Ishikawa (cell line): Measurements from ENCODE around the gene GABRB1.

Experiments used
- CEBPB ChIP-seq: IDR thresholded peaks from 2 replicates; pipeline ENCODE4 v1.6.1; 2012
- CREB1 ChIP-seq: IDR thresholded peaks from 2 replicates; pipeline ENCODE4 v1.6.1; 2012; ENCODE audit warnings: low read depth
- EGR1 ChIP-seq: IDR thresholded peaks from 2 replicates; pipeline ENCODE4 v1.6.1; 2012
- EP300 ChIP-seq: IDR thresholded peaks from 2 replicates; pipeline ENCODE4 v1.6.1; 2012; ENCODE audit warnings: borderline replicate concordance
- FOXM1 ChIP-seq: IDR thresholded peaks from 2 replicates; pipeline ENCODE4 v1.6.1; 2012; ENCODE audit warnings: low read depth, borderline replicate concordance
- MAX ChIP-seq: IDR thresholded peaks from 2 replicates; pipeline ENCODE4 v1.6.1; 2012
- NFIC ChIP-seq: IDR thresholded peaks from 2 replicates; pipeline ENCODE4 v1.6.1; 2012
- RAD21 ChIP-seq: IDR thresholded peaks from 2 replicates; pipeline ENCODE4 v1.6.1; 2012; ENCODE audit warnings: low read depth
- REST ChIP-seq: IDR thresholded peaks from 2 replicates; pipeline ENCODE4 v1.6.1; 2012; ENCODE audit warnings: low read depth, mild to moderate bottlenecking
- TAF1 ChIP-seq: IDR thresholded peaks from 2 replicates; pipeline ENCODE4 v1.6.1; 2012; ENCODE audit warnings: low read depth, mild to moderate bottlenecking
- TCF12 ChIP-seq: IDR thresholded peaks from 2 replicates; pipeline ENCODE4 v1.6.1; 2012; ENCODE audit warnings: low read depth
- TEAD4 ChIP-seq: IDR thresholded peaks from 2 replicates; pipeline ENCODE4 v1.6.1; 2012
- YY1 ChIP-seq: IDR thresholded peaks from 2 replicates; pipeline ENCODE4 v1.6.1; 2012; ENCODE audit warnings: low read depth
- ZBTB7A ChIP-seq: IDR thresholded peaks from 2 replicates; pipeline ENCODE4 v1.6.1; 2012; ENCODE audit warnings: low read depth
- TF ChIP-seq, protein P1 (sequence below): IDR thresholded peaks from 2 replicates; pipeline ENCODE4 v1.6.1; 2012

The GABRB1 gene

DNA sequence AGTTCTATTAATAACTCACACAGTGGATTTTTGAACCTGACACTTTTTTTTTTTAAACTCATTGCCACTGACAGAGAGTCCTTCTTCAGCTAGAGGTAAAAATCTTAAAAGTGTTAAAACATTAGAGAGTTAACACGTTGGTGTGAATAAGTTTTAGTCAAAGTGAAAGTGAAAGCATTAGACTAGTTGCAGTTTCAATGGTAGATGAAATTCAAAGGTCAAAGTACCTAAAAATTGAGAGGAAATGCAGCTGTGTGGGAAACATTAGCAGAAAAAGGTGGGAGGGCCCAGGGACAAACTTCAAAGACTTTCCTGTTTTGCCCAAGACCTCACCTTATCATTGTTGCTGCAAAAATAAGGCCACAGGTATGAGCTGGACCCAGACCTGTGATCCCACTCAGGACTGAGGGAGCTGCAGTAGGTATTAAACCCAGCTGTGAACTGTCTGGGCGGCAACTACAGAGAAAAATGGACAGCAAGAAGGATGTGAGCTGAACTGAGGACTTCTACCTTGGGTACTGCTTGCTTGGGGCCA, 20.4 kb upstream of the GABRB1 start:
- TF ChIP-seq TCF12 (no peak), TEAD4 (no peak), NFIC (no peak), EGR1 (no peak), EP300 (no peak), CEBPB (no peak), YY1 (no peak), CREB1 (no peak), ZBTB7A (no peak), REST (no peak), MAX (no peak), TAF1 (no peak), FOXM1 (no peak), RAD21 (no peak)
- TF ChIP-seq, protein P1, sequence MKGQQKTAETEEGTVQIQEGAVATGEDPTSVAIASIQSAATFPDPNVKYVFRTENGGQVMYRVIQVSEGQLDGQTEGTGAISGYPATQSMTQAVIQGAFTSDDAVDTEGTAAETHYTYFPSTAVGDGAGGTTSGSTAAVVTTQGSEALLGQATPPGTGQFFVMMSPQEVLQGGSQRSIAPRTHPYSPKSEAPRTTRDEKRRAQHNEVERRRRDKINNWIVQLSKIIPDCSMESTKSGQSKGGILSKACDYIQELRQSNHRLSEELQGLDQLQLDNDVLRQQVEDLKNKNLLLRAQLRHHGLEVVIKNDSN, result no peak

GRCh38 chr4:47012676-47013075, 18.7 kb upstream of the GABRB1 start:
- no peak for TF ChIP-seq YY1
- TF ChIP-seq, protein P1, result no peak
- TF ChIP-seq EP300, result no peak
- no peak for TF ChIP-seq EGR1
- no peak for TF ChIP-seq TAF1
- no peak for TF ChIP-seq REST

GRCh38 chr4:47013373-47013772, 18.0 kb upstream of the GABRB1 start:
- no peak for TF ChIP-seq NFIC
- no peak for TF ChIP-seq EP300
- no peak for TF ChIP-seq CREB1
- no peak for TF ChIP-seq MAX
- TF ChIP-seq, protein P1, result no peak
- no peak for TF ChIP-seq TCF12
- no peak for TF ChIP-seq YY1
- no peak for TF ChIP-seq RAD21

DNA sequence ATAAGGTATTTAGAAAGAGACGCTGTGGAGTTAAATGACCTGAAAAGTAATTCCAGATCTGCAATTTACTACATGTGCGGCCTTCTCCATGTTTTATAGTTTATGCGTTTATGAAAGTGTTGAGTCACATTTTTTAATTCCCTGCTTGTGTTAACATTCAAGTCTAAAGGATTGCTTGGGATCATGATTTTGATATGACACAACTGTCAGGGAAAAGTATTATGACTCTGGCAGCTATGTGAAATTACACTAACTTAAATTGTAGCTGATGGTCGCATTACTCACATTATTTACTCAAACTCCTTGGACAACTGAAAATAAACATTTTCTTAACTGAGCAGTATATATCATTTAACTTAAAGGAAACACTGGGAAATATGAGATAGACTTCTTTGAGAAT, 14.3 kb upstream of the GABRB1 start:
- TF ChIP-seq NFIC (no peak), FOXM1 (no peak), REST (no peak), TCF12 (no peak), CREB1 (no peak), YY1 (no peak), EGR1 (no peak), ZBTB7A (no peak), MAX (no peak)
